Activated naive CD8-positive, alpha-beta T cell treated with anti-CD3 and anti-CD28 coated beads, Interleukin-2, amount 50 U/mL, for 16 hours (primary cell): ENCODE measurements around the gene PIK3CB.
"Not testable (repeated sequence)": the region's sequence is repeated elsewhere in the genome, so short reads cannot be mapped to it uniquely, and the experiment has no call there.

Experiments
- DNase-seq: peaks from one replicate; pipeline ENCODE4 v3.0.0-alpha.2; 2020; ENCODE audit warnings: low read depth, low spot score

The PIK3CB gene

DNA sequence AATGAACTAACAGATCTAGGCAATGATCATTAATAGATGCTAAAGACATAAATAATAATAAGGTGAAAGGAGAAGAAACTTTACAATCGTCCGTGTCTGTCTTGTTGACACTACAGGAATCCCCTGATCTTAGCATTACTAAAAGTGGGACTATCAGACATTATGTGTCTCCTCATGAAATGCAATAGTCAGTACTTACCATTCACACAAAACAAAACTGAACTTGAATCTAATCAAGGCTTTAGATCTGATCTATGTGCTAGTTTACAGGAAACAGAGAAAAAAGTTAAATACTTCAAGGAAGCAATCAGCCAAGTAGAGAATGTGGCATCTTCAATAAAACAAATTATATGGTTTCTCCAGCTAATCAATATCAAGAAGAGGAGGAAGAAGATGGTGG is 73.7 kb downstream of the PIK3CB start:
- DNase-seq: no peak

DNA sequence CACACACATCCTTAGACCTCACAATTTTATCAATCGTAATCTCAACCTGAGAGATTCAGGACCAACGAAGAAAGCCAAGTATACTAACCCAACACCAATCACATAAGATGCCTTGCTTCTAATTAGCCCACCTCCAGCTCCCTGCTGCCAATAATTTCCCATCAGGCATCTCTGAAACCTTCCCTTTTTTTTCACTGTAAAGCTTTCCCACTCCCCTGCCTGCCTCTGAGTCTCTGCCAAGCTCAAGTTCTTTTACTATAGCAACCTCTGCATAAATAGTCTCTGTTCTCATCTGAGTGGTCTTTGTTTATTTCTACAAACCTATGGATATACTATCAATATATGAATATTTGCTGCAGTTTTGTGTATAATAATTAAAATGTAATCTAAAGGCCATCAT is 86.5 kb downstream of the PIK3CB start:
- no peak for DNase-seq

DNA sequence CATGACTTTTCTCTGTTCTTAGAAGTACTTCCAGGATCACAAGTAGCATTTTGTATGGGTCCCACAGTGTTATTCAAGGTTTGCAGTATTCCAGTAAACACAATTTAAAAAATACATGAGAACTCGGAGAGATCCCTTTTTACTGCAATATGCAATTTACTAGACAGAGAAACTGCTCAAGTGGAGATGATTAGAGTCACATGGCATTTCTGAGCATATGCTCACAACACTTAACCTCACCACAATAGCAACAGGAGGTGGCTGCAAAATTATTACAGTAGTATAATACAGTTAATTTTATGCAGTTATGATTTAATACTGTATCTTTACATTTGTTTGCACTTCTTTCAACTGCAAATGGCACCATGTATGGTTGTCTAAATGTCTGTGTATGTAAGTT is 87.5 kb downstream of the PIK3CB start:
- DNase-seq: no peak

DNA sequence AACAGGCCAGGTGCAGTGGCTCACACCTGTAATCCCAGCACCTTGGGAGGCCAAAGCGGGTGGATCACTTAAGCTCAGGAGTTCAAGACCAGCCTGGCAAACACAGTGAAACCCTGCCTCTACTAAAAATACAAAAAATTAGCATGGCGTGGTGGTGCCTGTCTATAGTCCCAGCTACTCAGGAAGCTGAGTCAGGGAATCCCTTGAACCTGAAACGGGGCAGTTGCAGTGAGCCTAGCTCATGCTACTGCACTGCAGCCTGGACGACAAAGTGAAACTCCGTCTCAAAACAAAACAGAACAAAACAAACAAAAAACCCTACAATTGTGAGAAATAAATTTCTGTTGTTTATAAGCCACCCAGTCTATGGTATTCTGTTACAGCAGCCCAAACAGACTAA is 94.7 kb downstream of the PIK3CB start:
- no peak for DNase-seq

DNA sequence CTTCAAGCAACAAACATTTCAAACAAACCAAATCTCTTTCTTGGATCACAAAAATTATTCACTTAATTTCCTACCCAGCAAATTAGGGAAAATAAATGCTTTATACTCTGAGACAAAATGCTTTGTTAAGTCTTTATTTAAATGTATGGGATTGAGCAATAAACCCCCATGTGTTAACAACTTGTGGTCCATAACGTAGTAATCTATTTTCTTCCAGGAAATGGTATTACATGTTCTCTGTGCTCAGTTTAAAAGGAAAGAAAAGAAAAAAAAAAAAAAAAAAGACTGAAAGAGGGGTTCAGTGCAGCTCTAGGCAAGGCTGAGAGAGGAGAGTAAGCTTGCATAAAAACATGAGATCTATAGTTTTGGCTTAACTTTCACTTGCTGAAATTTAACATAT is 102.3 kb downstream of the PIK3CB start:
- DNase-seq: no peak

DNA sequence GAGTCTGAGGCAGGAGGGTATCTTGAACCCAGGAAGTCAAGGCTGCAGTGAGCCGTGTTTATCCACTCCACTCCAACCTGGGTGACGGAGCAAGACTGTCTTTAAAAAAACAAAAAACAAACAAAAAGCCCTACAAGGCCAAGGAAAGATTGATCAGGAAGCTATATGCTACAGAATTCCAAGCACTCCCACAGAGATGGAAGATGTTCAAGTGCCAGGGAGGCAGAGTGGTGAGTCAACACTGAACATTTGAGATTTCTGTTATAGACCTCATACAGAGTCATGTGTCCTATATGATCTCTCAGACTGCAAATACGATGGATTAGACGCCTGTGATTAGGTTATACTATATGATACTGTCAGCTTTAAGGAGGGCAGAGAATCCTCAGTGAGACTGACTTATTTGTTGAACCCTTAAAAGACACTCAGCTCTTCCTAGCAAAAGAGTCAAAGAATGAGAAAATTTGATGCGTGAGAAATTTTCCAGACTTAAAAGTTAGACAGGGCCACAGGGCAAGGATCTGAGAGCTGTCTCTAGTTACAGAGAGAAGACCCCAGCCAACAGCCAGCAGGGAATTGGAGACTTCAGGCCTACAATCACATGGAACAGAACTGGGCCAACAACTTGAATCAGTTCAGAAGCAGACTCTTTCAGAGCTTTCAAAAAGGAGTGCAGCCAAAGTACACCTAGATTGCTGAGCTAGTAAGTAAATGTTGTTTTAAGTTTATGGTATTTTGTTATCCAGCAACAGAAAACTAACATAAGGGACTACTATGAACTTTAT is 107.6 kb downstream of the PIK3CB start:
- no peak for DNase-seq

DNA sequence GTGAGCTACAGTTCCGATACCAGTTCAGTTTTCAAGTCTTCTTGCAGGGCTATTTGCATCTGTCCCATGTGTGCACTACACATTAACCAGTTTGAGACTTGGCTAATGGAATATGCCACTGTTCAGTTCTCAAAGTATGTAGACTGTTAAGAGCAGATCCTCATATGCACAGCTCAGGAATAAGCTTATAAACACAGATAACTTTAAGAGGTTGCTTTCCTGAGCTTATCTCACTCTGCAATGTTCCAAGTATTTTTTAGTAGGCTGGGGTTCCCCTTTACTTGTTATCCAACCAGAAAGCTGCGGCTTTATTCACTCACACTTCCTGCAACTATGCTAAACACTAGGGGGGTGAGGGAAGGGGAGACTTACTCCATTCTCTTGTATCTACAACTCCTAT is 108.7 kb downstream of the PIK3CB start:
- not testable (repeated sequence) for DNase-seq

DNA sequence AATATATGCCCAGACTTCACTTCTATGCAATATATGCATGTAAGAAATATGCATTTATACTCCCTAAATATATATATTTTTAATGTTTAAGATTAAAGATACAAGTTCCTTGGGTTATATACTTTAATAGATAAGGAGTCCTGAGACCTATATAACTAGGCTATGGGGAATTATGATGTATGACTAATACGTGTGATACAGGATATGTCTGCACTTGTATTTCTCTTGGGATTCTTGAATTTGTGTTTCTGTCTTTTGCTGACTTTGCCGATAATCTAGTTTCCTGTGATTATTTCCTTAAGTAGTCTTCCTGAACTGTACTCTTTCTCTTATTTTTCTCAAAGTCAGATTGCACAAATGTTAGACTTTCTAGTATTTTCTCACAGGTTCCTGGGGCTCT is 109.6 kb downstream of the PIK3CB start:
- DNase-seq: no peak

DNA sequence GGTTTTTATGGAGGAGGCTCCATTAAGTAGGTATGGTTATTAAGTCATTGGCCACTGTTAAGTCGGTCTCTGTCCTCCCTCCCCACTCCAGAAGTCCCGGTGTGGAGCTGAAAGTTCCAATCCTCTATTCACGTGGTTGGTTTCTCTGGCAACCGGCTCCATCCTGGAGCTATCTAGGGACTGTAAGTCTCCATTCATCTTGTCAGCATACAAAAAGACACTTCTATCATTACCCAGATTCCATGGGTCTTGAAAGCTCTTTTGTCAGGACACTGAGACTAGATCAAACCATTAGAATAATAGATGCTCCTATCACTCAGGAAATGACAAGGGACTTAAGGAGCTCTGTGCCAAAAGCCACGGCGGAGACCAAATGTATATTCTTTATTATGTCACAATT is 110.3 kb downstream of the PIK3CB start:
- DNase-seq: no peak

DNA sequence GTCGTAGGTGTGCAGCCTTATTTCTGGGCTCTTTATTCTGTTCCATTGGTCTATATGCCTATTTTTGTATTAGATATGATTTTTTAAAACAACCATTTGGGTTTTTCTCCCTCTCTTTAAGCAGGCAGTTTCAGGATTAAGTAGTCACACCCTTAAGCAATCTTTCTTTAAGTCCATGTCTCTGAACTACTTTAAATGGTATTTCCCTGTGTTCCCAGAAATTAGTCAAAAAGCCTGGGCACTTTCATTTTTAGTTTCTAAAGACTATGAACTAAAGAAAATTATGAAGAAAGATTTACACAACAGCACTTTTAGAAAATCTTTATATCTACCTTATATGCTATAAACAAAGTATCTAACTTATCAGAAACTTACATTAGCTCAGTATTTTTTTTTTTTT is 115.9 kb downstream of the PIK3CB start:
- DNase-seq: no peak

DNA sequence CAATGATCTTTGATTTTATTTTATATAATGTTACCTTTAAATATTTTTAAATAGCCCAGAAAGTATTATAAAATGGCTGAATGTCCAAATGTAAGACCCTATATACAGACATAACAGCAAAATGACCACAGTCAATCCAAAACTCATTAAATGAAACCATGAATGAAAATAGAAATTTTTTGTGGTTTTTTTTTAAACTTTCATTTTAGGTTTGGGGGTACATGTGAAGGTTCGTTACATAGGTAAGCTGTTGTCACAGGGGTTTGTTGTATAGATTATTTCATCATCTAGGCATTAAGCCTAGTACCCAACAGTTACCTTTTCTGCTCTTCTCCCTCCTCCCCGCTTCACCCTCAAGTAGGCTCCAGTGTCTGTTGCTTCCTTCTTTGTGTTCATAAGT is 117.4 kb downstream of the PIK3CB start:
- DNase-seq: no peak

DNA sequence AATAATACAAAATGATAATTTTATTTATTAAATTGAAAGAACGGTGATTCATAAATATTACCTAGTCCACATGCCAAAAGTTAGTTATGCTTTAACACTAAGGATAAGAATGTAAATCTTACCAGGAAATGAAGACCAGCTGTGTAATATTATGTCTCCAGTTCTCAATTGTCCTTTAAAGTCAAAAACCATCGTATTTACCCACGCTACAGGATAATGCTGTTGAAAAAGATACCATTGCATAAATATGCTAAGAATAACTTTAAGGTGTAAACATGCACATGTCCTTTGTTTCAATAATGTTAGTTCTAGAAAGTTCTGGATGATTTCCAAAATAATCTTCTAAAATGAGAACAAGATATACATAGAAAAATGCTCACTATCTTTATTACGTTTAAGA is 122.6 kb downstream of the PIK3CB start:
- DNase-seq: no peak

DNA sequence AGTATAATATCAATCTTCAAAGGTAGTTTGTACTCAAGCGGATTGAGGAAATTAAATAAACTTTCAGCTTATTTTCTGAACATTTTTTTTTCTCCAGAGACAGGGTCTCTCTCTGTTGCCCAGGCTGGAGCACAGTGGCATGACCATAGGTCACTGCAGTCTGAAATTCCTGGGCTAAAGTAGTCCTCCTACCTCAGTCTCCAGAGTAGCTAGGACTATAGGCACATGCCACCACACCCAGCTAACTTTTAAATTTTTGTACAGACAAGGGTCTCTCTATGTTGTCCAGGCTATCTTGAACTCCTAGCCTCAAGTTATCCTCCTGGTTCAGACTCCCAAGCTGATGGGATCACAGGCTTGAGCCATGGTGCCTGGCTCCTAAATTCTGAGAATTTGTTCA is 129.1 kb downstream of the PIK3CB start:
- no peak for DNase-seq

DNA sequence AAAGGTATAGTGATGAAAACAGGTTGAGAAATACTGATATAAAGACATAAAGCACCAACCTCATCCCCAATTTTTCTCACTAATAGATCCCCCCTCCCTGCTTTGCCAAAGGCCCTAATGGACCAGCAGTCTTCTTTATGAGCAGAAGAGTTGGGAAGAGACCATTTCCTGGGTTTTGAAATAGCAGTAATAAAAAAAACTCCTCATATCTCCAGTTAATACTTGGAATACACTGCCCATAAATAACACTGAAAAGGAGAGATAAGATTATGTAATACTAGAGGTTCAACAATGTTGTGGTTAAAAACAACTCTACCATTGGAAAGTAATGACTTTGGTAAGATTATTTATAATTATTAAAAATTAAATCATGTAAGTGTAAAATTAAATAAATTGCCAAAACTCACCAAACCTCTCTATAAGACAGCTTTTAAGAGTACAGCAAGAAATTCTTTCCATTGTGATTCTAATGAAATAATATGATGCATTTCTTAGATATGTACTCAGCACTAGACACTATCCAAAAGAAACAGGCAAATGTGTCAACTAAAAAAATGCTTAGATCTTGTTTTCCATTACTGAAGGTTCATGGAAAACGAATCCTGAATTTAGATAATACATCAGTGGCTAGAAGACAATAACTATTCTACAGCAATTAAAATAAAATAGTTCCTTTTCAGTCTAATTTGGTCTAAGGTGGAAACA is 137.9 kb downstream of the PIK3CB start:
- DNase-seq: no peak

DNA sequence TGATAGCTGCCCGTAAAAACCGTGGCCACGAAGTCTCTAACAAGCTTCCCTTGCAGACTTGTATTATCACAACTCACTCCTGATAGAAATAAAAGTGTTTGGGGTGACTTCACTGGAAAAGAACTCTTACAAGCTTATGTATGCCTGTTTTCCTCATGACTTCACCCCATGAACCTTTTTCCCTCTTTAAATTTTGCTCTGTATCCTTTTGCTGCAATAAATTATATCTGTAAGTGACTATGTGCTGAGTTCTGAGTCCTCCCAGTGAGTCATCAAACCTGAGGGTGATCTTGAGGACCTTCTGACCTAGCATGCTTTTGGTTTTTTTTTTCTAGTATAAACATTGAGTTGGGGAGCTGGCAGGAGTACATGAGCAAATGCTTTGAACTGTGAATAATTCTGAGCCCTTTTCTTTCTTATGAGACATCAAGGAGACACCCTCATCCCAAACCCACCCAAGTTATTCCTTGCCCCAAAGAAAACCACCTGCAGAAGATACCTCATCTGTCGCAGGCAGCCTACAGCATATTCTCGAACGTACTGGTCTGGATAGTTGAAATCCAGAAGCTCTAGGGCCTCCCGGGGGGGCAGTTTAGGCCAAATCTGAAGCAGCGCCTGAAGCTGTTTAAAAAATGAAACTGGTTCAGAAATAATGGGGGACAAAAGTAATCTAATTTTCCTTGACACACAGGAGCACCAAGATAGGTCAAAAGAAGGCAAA is 140.3 kb downstream of the PIK3CB start:
- no peak for DNase-seq

DNA sequence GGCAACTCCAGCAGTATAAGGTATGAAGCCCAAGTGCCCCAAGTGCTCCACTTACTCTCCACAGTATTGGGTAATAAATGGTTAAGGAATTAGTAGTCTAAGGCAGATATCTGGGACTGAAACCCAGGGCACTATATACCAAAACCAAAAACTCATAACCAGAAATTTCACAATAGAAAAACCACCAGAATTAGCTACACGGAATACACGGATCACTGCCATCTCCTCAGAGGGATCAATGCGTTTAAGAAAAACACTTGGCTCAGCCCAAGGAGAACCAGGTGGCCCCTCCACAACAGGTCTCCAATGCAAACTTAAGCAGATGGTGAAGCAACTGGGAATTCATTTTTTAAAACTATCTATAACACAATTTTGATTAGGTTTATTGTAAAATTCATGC is 142.6 kb downstream of the PIK3CB start:
- DNase-seq: no peak

DNA sequence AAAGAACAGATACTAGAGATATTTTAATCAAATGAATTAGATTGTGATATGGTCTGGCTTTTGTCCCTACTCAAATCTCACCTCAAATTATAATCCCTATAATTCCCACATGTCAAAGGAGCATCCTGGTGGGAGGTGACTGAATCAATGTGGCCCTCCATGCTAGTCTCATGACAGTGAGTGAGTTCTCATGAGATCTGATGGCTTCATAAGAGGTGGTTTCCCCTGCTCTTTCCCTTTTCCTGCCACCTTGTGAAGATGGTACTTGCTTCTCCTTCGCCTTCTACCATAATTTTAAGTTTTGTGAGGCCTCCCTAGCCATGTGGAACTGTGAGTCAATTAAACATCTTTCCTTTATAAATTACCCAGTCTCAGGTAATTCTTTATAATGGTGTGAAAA is 143.4 kb downstream of the PIK3CB start:
- no peak for DNase-seq

DNA sequence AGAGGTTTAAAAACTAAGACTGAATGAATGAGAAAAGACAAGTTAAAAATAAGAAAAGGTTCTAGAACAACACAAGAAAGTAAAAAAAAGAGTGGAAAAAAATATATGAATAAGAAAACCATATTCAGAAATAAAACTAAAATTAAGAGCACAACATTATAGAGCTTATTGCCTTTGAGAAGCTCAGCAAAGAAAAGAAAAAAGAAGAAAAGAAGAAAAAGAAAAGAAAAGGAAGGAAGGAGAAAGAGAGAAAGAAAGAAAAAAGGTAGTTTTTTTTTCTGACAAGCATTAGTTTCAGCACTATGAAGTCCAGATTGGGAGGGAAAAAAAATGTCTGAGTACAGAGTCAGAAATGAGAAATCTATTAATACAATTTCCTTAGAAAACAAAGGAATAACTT is 144.7 kb downstream of the PIK3CB start:
- DNase-seq: no peak

DNA sequence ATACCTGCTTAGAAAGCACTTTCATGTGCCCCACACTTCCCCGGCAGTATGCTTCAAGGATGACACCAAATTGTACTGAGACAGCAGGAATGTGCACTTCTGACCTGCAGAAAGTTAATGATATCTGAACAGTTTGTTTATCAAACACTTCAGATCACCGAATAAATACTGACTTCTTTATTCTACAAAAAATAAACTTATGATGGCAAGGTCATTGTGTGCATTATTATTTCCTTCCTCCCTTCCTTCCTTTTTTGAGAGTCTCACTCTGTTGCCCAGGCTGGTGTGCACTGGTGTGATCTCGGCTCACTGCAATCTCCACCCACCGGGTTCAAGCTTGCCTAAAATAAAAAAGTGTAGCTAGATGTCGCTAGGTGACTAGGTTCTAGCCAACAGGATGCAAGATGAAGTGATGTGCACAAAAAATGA is 145.8 kb downstream of the PIK3CB start:
- DNase-seq: no peak

DNA sequence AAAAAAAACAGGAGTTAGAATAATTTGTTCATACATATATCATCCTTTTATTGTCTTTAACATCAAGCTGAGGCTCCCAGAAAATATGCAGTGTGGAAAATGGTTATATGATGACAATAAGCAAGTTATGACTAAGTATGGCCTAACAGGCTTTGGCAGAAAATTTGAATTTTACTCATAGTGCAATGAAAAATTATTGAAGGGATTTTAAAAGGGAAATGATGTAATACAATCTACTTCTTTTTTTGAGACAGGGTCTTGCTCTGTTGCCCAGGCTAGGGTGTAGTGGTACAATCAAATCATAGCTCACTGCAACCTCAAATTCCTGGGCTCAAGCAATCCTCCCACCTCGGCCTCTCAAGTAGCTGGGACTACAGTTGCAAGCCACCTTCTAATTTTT is 147.5 kb downstream of the PIK3CB start:
- no peak for DNase-seq

DNA sequence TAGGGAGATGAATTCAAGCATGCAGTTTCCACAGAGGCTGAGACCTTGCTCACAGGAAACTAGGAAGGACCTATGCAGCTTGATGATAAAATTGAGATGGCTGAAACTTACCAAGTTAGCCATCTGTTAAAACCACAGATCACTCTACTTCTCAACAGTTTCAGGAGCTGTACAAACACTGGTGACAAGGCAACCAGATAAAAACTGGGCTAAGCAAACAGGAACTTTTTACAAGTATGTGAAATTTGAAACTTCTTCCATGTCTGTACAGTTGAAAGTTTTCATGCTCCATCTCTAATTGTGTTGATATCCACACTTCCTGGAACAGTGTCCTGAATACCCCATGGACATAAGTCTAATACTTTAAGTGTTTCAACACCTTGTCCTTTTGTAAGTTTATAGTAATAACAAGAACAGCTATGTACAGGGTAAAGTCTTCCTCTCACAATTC is 147.9 kb downstream of the PIK3CB start:
- no peak for DNase-seq

DNA sequence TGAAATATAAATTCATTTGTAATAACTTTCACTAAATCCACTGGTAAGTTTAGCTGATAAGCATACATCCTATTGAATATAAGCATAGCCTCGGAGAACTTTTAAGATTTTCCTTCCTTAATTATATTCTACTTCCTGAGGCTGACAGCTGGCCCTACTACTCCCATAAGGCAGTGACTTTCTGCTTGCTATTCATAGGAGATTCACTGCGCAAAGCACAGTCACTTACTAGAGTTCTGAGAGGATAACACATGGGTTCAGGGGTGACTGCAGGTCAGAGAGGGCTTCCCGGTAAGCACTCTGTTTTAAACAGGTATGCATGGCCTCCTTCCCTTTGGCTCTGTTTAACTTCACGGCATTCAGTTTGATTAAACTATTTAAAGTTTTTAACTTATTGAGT is 150.3 kb downstream of the PIK3CB start:
- no peak for DNase-seq

DNA sequence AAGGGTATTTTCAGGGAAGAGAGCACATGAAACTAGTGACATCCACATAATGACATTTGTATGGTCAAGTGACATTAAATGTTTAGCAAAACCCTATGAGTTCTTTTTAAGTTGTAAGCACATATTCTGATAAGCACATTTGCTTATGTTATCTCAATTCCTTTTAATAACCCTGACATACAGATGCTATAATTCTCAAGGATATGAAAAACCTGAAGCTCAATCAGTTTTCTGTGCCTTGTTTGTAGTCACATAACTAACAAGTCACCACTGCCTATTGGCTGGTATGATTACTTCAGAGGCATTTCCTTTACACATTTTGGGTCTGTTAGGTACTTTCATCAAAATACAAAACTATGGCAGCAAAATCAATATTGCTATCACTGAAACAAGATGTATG is 152.1 kb downstream of the PIK3CB start:
- no peak for DNase-seq
